Gastrocnemius medialis (tissue), 4 donors: Measurements from ENCODE around the gene DMRTC1B.
"Not testable (repeated sequence)": the region's sequence is repeated elsewhere in the genome, so short reads cannot be mapped to it uniquely, and the experiment has no call there.

Experiments
- POLR2A ChIP-seq, 2 donors: fragments of 450-650 bp; IDR thresholded peaks; one replicate each; pipeline ENCODE4 v1.6.1; 2017; ENCODE audit warnings: antibody characterized with exemption in 2 of 2, mild to moderate bottlenecking in 2 of 2, moderate library complexity in 2 of 2
- TF ChIP-seq, protein P1 (sequence below), 5 experiments: fragments of 450-650 bp in 3 of 5; fragments of 200-600 bp in 2 of 5; sonication (generic) in 2 of 5; IDR thresholded peaks in 4 of 5; conservative IDR thresholded peaks in 1 of 5; 1 replicate in 4 of 5; 2 replicates in 1 of 5; pipeline ENCODE4 v1.5.1; 2016 to 2019; ENCODE audit warnings: antibody characterized with exemption in 5 of 5, mild to moderate bottlenecking in 3 of 5, moderate library complexity in 3 of 5

- not testable (repeated sequence) for TF ChIP-seq POLR2A (IDR thresholded peaks at IDR 0.05)
- TF ChIP-seq, protein P1, sequence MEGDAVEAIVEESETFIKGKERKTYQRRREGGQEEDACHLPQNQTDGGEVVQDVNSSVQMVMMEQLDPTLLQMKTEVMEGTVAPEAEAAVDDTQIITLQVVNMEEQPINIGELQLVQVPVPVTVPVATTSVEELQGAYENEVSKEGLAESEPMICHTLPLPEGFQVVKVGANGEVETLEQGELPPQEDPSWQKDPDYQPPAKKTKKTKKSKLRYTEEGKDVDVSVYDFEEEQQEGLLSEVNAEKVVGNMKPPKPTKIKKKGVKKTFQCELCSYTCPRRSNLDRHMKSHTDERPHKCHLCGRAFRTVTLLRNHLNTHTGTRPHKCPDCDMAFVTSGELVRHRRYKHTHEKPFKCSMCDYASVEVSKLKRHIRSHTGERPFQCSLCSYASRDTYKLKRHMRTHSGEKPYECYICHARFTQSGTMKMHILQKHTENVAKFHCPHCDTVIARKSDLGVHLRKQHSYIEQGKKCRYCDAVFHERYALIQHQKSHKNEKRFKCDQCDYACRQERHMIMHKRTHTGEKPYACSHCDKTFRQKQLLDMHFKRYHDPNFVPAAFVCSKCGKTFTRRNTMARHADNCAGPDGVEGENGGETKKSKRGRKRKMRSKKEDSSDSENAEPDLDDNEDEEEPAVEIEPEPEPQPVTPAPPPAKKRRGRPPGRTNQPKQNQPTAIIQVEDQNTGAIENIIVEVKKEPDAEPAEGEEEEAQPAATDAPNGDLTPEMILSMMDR (IDR thresholded peaks at IDR 0.05 in 4 of 5, conservative IDR thresholded peaks at IDR 0.05 in 1 of 5) = not testable (repeated sequence)
These were observed 28.1 kb upstream of the DMRTC1B start for GRCh38 chrX:72748545-72748944.
